B cell (primary cell): Measurements from ENCODE around the gene ARID4A. TPM values are rescaled to one million over a fixed set of nuclear protein-coding genes. Genes with fewer than 3 reads are reported as not detected.

Experiments used
- ATAC-seq: fragments of 200-7000 bp; cut with Tn5 transposase; one replicate; pipeline ENCODE4 v1.10.0; 2021; ENCODE audit warnings: low read depth, mild to moderate bottlenecking, moderate number of reproducible peaks, moderate library complexity
- CTCF ChIA-PET: fragments of 350-600 bp; sonication (Branson Sonifier 250); formaldehyde crosslinking; loops from one replicate; lab custom pipeline; 2021; ENCODE audit warnings: antibody characterized with exemption, inconsistent platforms; lab: Charles Lee
- POLR2A ChIA-PET: fragments of 350-600 bp; sonication (Branson Sonifier 250); formaldehyde crosslinking; loops from one replicate; lab custom pipeline; 2021; ENCODE audit warnings: antibody characterized with exemption; lab: Charles Lee
- DNase-seq: peaks from one replicate; pipeline ENCODE4 v3.0.0; 2013
- H2AFZ ChIP-seq: 2 replicates; pipeline ENCODE4 v1.6.1; 2012; ENCODE audit warnings: mild to moderate bottlenecking, low read depth, low read length; ENCODE audit not compliant: insufficient read depth, poor library complexity, severe bottlenecking
- H3K27ac ChIP-seq, 2 donors: 1 replicate in 1 of 2; 2 replicates in 1 of 2; pipeline ENCODE4 v1.5.1; 2012 to 2013; ENCODE audit warnings: low read length in 2 of 2, mild to moderate bottlenecking in 2 of 2, moderate library complexity in 1 of 2
- H3K27me3 ChIP-seq, 4 experiments: fragments of 200-600 bp in 1 of 4; sonication (generic) in 1 of 4; replicated peaks in 1 of 4; 1 replicate in 2 of 4; 2 replicates in 2 of 4; pipeline versions ENCODE4 v1.6.1 to v1.7.0; 2013 to 2016; ENCODE audit warnings: low read length in 3 of 4, mild to moderate bottlenecking in 2 of 4, mixed read lengths in 1 of 4, moderate library complexity in 1 of 4; ENCODE audit not compliant: insufficient read depth in 4 of 4, control insufficient read depth in 3 of 4; ENCODE audit errors: control extremely low read depth in 1 of 4
- H3K36me3 ChIP-seq, 2 experiments: replicated peaks in 1 of 2; 1 replicate in 1 of 2; 2 replicates in 1 of 2; pipeline versions ENCODE4 v1.6.1 to v1.7.1; 2013; ENCODE audit warnings: low read length in 1 of 2; ENCODE audit not compliant: insufficient read depth in 2 of 2, control insufficient read depth in 1 of 2; ENCODE audit errors: control extremely low read depth in 1 of 2, extremely low read depth in 1 of 2
- H3K4me1 ChIP-seq, 2 donors: fragments of 200-600 bp in 1 of 2; sonication (generic) in 1 of 2; 1 replicate in 1 of 2; 2 replicates in 1 of 2; pipeline versions ENCODE4 v1.5.1 to v1.6.1; 2013 to 2017; ENCODE audit warnings: low read length in 2 of 2; ENCODE audit not compliant: control insufficient read depth in 2 of 2, insufficient read depth in 2 of 2
- H3K4me2 ChIP-seq: replicated peaks from 2 replicates; pipeline ENCODE3; 2012; ENCODE audit warnings: mild to moderate bottlenecking, low read depth, low read length; ENCODE audit not compliant: poor library complexity, severe bottlenecking
- H3K4me3 ChIP-seq, 5 experiments: fragments of 200-600 bp in 1 of 5; sonication (generic) in 1 of 5; 1 replicate in 3 of 5; 2 replicates in 2 of 5; pipeline versions ENCODE4 v1.5.1 to v1.7.0; 2011 to 2016; ENCODE audit warnings: low read length in 4 of 5, mild to moderate bottlenecking in 4 of 5, low read depth in 2 of 5, control low read depth in 1 of 5, moderate library complexity in 1 of 5; ENCODE audit not compliant: insufficient read depth in 1 of 5; ENCODE audit errors: control extremely low read depth in 1 of 5, extremely low read depth in 1 of 5
- H3K79me2 ChIP-seq: fragments of 200-600 bp; sonication (generic); one replicate; pipeline ENCODE4 v1.6.0; 2016; ENCODE audit warnings: low read length; ENCODE audit not compliant: control insufficient read depth, insufficient read depth
- H3K9ac ChIP-seq: fragments of 200-600 bp; sonication (generic); 2 replicates; pipeline ENCODE4 v1.6.1; 2017; ENCODE audit warnings: mild to moderate bottlenecking, low read length, moderate library complexity
- H3K9me3 ChIP-seq, 3 donors: one replicate each; pipeline versions ENCODE4 v1.6.1 to v1.7.1; 2013; ENCODE audit warnings: low read length in 2 of 3; ENCODE audit not compliant: control insufficient read depth in 2 of 3, insufficient read depth in 1 of 3; ENCODE audit errors: control extremely low read depth in 1 of 3
- H4K20me1 ChIP-seq: 2 replicates; pipeline ENCODE4 v1.6.0; 2012; ENCODE audit warnings: mild to moderate bottlenecking, low read length; ENCODE audit not compliant: insufficient read depth, control insufficient read depth, poor library complexity, severe bottlenecking
- H3K27ac Mint-ChIP-seq: one replicate; pipeline ENCODE4 v1.8.0; 2021; ENCODE audit warnings: mixed read lengths
- H3K27me3 Mint-ChIP-seq: one replicate; pipeline ENCODE4 v1.8.0; 2021; ENCODE audit warnings: mixed read lengths
- H3K4me1 Mint-ChIP-seq: one replicate; pipeline ENCODE4 v1.8.0; 2021; ENCODE audit warnings: mixed read lengths
- H3K4me3 Mint-ChIP-seq: one replicate; pipeline ENCODE4 v1.8.0; 2021; ENCODE audit warnings: mixed read lengths
- H3K9me3 Mint-ChIP-seq: one replicate; pipeline ENCODE4 v1.8.0; 2022; ENCODE audit warnings: mixed read lengths; ENCODE audit not compliant: insufficient read depth
- CTCF ChIP-seq: fragments of 200-600 bp; IDR thresholded peaks from one replicate; pipeline ENCODE4 v1.8.0; 2022; ENCODE audit warnings: antibody characterized with exemption, mild to moderate bottlenecking
- EZH2 ChIP-seq: IDR thresholded peaks from 2 replicates; pipeline ENCODE4 v1.6.1; 2012; ENCODE audit warnings: borderline replicate concordance, low read depth, mild to moderate bottlenecking, moderate library complexity, low read length; ENCODE audit not compliant: insufficient read depth, poor library complexity, severe bottlenecking
- WGBS: methylation state at CpG from one replicate; pipeline ENCODE4 v1.1.5; 2013; ENCODE audit warnings: missing lambda C conversion rate; ENCODE audit not compliant: insufficient coverage; 5-methylcytosine and 5-hydroxymethylcytosine counted together
- intact Hi-C: fragments of 100-400 bp; cut with micrococcal nuclease; formaldehyde crosslinking; loops from one replicate; pipeline ENCODE4 v1.10.0; 2022
- polyA plus RNA-seq: library from polyadenylated mRNA; depleted of rRNA; stranded (reverse); fragments of >200 nt; gene quantifications from 2 replicates; pipeline ENCODE4 v1.2.3, GENCODE V29; 2012
- total RNA-seq, 2 donors: library from RNA; stranded (reverse); fragments of 120-200 nt in 1 of 2; gene quantifications; 1 replicate in 1 of 2; 2 replicates in 1 of 2; pipeline versions ENCODE4 v1.2.3 to v1.2.4, GENCODE V29; 2013 to 2022

The ARID4A gene
- total and polyA plus RNA-seq, 2 donors (not counting 1 experiment from before 2014, with no cell fraction given) = 9.4 to 87.0 TPM

GRCh38 chr14:58408681-58409215 is 110.4 kb downstream of the ARID4A start:
- intact Hi-C loops = no loop called here

GRCh38 chr14:58414845-58415244 is 116.5 kb downstream of the ARID4A start:
- ChIA-PET CTCF (no interaction called here), POLR2A (no interaction called here)
- H3K4me1 Mint-ChIP-seq = peaks cover 13% of the 10 kb centered on the region
- no peaks in the 10 kb centered on the region for H3K27me3 Mint-ChIP-seq
- no peak for ATAC-seq
- Histone ChIP-seq H3K27me3 (no peaks in the 10 kb centered on the region), H2AFZ (no peak overlapping the region), H3K4me1 (peaks cover 0 to 3% of the 10 kb centered on the region in 2 donors), H3K36me3 (peaks cover 8 to 39% of the 10 kb centered on the region in 2 experiments), H4K20me1 (no peaks in the 10 kb centered on the region), H3K9ac (no peak overlapping the region), H3K27ac (no peak overlapping the region), H3K4me3 (no peak overlapping the region), H3K79me2 (peaks cover 32% of the 10 kb centered on the region), H3K9me3 (no peaks in the 10 kb centered on the region), H3K4me2 (no peak overlapping the region)
- no CpG with 5 or more reads among the region's 1 CpG for WGBS
- intact Hi-C loops = no loop called here
- no peak overlapping the region for H3K4me3 Mint-ChIP-seq
- DNase-seq = no peak
- H3K27ac Mint-ChIP-seq = no peak overlapping the region
- no peaks in the 10 kb centered on the region for H3K9me3 Mint-ChIP-seq
- TF ChIP-seq EZH2 (no peak), CTCF (no peak)

More at GRCh38 chr14:58408681-58409215, 110.4 kb downstream of the ARID4A start:
- Histone ChIP-seq H3K27me3 (no peaks in the 10 kb centered on the region), H3K27ac (no peak overlapping the region), H3K9me3 (no peaks in the 10 kb centered on the region), H3K4me3 (no peak overlapping the region), H3K79me2 (peaks cover 5% of the 10 kb centered on the region), H3K36me3 (peaks cover 5 to 27% of the 10 kb centered on the region in 2 experiments), H3K4me2 (no peak overlapping the region), H2AFZ (no peak overlapping the region), H3K4me1 (no peaks in the 10 kb centered on the region), H4K20me1 (no peaks in the 10 kb centered on the region), H3K9ac (no peak overlapping the region)
- WGBS = no CpG with 5 or more reads among the region's 3 CpGs
- ChIA-PET CTCF (no interaction called here), POLR2A (no interaction called here)
- ATAC-seq (no peak), DNase-seq (no peak)
- no peak for TF ChIP-seq CTCF
- TF ChIP-seq EZH2 = no peak
- H3K27me3 Mint-ChIP-seq = no peaks in the 10 kb centered on the region
- no peak overlapping the region for H3K27ac Mint-ChIP-seq
- no peaks in the 10 kb centered on the region for H3K9me3 Mint-ChIP-seq
- H3K4me3 Mint-ChIP-seq = no peak overlapping the region
- H3K4me1 Mint-ChIP-seq = no peaks in the 10 kb centered on the region
